OCI-LY7 (cell line): Measurements from ENCODE around the gene C1QTNF9.
A peak's percentile ranks its signal among the peaks of the same experiment; 100 is the strongest.
"Not testable (repeated sequence)": the region's sequence is repeated elsewhere in the genome, so short reads cannot be mapped to it uniquely, and the experiment has no call there.

Experiments
- CTCF ChIP-seq: fragments of 200-600 bp; sonication (generic); conservative IDR thresholded peaks from 2 replicates; pipeline ENCODE4 v1.5.1; 2014; ENCODE audit warnings: mild to moderate bottlenecking, antibody characterized with exemption, low read length, moderate library complexity, mixed read lengths
- EZH2phosphoT487 ChIP-seq: fragments of 200-600 bp; sonication (generic); IDR thresholded peaks from 2 replicates; pipeline ENCODE4 v1.6.1; 2018; ENCODE audit warnings: low read depth, borderline replicate concordance, mild to moderate bottlenecking, mixed run types, antibody characterized with exemption, low read length, moderate library complexity, mixed read lengths

GRCh38 chr13:24322470-24322869 is 13.1 kb downstream of the C1QTNF9 start:
- TF ChIP-seq CTCF = peak; percentile 38; the same call in 1 of the 2 replicates
- TF ChIP-seq EZH2phosphoT487 = not testable (repeated sequence)
